PFSK-1 (cell line): ENCODE measurements around the gene RHOG.

Source experiments
- FOXP2 ChIP-seq: optimal IDR thresholded peaks from 2 replicates; pipeline ENCODE3; 2011; ENCODE audit warnings: borderline replicate concordance, control low read depth, inconsistent platforms; ENCODE audit not compliant: insufficient read depth; ENCODE audit errors: extremely low read length, extremely low read depth
- POLR2AphosphoS5 ChIP-seq: IDR thresholded peaks from 2 replicates; pipeline ENCODE4 v1.6.1; 2012; ENCODE audit warnings: low read depth, mild to moderate bottlenecking, control low read depth, low read length, moderate library complexity
- SIN3A ChIP-seq: IDR thresholded peaks from 2 replicates; pipeline ENCODE4 v1.6.1; 2012; ENCODE audit warnings: mild to moderate bottlenecking, low read length, moderate library complexity, borderline replicate concordance; ENCODE audit not compliant: insufficient read depth
- TAF1 ChIP-seq: IDR thresholded peaks from 2 replicates; pipeline ENCODE4 v1.6.1; 2012; ENCODE audit warnings: low read length, control low read depth, borderline replicate concordance; ENCODE audit not compliant: insufficient read depth
- TF ChIP-seq, protein P1 (sequence below), 2 experiments: IDR thresholded peaks; 2 replicates each; pipeline versions ENCODE4 v1.6.1 to v1.8.0; 2011 to 2012; ENCODE audit warnings: low read depth in 2 of 2, low read length in 2 of 2, control low read depth in 1 of 2, inconsistent platforms in 1 of 2, mild to moderate bottlenecking in 1 of 2, moderate library complexity in 1 of 2; ENCODE audit not compliant: insufficient read depth in 1 of 2

DNA sequence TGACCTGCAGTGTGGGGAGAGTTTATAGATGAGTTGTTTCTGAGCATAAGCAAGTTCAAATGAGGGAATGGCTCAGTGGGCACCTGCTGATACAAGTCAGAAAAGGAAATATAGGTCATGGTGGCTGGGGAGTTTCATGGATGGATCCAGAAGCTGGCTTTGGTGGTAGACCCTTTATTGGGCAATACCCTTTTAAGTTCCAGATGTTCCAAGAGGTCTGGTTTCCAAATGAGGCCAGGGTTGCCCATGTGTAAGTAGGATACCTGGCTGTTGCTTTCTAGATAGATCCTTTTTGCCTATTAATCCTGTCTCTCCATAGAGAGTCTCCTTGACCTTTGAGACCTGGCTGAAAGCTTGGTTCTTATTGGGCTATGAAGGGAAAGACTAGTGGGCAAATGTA, 16.9 kb upstream of the RHOG start:
- TF ChIP-seq SIN3A (no peak), FOXP2 (no peak), POLR2AphosphoS5 (no peak), TAF1 (no peak)
- TF ChIP-seq, protein P1, sequence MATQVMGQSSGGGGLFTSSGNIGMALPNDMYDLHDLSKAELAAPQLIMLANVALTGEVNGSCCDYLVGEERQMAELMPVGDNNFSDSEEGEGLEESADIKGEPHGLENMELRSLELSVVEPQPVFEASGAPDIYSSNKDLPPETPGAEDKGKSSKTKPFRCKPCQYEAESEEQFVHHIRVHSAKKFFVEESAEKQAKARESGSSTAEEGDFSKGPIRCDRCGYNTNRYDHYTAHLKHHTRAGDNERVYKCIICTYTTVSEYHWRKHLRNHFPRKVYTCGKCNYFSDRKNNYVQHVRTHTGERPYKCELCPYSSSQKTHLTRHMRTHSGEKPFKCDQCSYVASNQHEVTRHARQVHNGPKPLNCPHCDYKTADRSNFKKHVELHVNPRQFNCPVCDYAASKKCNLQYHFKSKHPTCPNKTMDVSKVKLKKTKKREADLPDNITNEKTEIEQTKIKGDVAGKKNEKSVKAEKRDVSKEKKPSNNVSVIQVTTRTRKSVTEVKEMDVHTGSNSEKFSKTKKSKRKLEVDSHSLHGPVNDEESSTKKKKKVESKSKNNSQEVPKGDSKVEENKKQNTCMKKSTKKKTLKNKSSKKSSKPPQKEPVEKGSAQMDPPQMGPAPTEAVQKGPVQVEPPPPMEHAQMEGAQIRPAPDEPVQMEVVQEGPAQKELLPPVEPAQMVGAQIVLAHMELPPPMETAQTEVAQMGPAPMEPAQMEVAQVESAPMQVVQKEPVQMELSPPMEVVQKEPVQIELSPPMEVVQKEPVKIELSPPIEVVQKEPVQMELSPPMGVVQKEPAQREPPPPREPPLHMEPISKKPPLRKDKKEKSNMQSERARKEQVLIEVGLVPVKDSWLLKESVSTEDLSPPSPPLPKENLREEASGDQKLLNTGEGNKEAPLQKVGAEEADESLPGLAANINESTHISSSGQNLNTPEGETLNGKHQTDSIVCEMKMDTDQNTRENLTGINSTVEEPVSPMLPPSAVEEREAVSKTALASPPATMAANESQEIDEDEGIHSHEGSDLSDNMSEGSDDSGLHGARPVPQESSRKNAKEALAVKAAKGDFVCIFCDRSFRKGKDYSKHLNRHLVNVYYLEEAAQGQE (IDR thresholded peaks at IDR 0.05; ENCODE audit: insufficient read depth in 1 of 2, low read depth in 2 of 2, low read length in 2 of 2) = no peak
